22Rv1 (cell line): ENCODE data around the gene SCUBE3.
A peak's percentile ranks its signal among the peaks of the same experiment; 100 is the strongest.

Experiments
- H3K27ac ChIP-seq: fragments of 450-650 bp; 2 replicates; pipeline ENCODE4 v1.5.1; 2017
- CTCF ChIP-seq: fragments of 450-650 bp; IDR thresholded peaks from 2 replicates; pipeline ENCODE4 v1.5.1; 2017; ENCODE audit warnings: mild to moderate bottlenecking
- ZFX ChIP-seq: fragments of 450-650 bp; IDR thresholded peaks from 2 replicates; pipeline ENCODE4 v1.6.1; 2017; ENCODE audit warnings: antibody characterized with exemption, borderline replicate concordance

The SCUBE3 gene

GRCh38 chr6:35237476-35237875 lies 23.7 kb downstream of the SCUBE3 start:
- H3K27ac ChIP-seq: no peak overlapping the region
- TF ChIP-seq CTCF (no peak), ZFX (no peak)

GRCh38 chr6:35238843-35239289 lies 25.1 kb downstream of the SCUBE3 start:
- TF ChIP-seq ZFX (no peak), CTCF (no peak)
- no peak overlapping the region for H3K27ac ChIP-seq

- no peak overlapping the region for H3K27ac ChIP-seq
- no peak for TF ChIP-seq CTCF
- no peak for TF ChIP-seq ZFX
Measured at GRCh38 chr6:35239581-35239980, 25.8 kb downstream of the SCUBE3 start.

GRCh38 chr6:35240838-35241801 lies 27.4 kb downstream of the SCUBE3 start:
- TF ChIP-seq ZFX: no peak
- peak; percentile 98 for TF ChIP-seq CTCF
- no peak overlapping the region for H3K27ac ChIP-seq

- TF ChIP-seq ZFX: no peak
- no peak for TF ChIP-seq CTCF
Measured at GRCh38 chr6:35242486-35242885, 28.7 kb downstream of the SCUBE3 start.

GRCh38 chr6:35242906-35243305 lies 29.1 kb downstream of the SCUBE3 start:
- H3K27ac ChIP-seq: no peak overlapping the region

More at GRCh38 chr6:35242486-35242885, 28.7 kb downstream of the SCUBE3 start:
- H3K27ac ChIP-seq: no peak overlapping the region

More at GRCh38 chr6:35242906-35243305, 29.1 kb downstream of the SCUBE3 start:
- TF ChIP-seq ZFX: no peak
- TF ChIP-seq CTCF: no peak
